Neural progenitor cell (in vitro differentiated cells): ENCODE data around the gene IFNG-AS1. TPM values are rescaled to one million over a fixed set of nuclear protein-coding genes. Genes with fewer than 3 reads are reported as not detected.
A peak's percentile ranks its signal among the peaks of the same experiment; 100 is the strongest.

Source experiments
- DNase-seq: peaks from one replicate; pipeline ENCODE4 v3.0.0-alpha.2; 2016; ENCODE audit warnings: low spot score
- H2AFZ ChIP-seq: fragments of 200-600 bp; sonication (generic); replicated peaks from 2 replicates; pipeline ENCODE4 v1.6.1; 2016; ENCODE audit warnings: antibody characterized with exemption
- H3F3A ChIP-seq: fragments of 200-600 bp; sonication (generic); 2 replicates; pipeline ENCODE4 v1.6.1; 2016; ENCODE audit warnings: antibody characterized with exemption, low read depth
- H3K27ac ChIP-seq: fragments of 200-600 bp; sonication (generic); 2 replicates; pipeline ENCODE4 v1.5.1; 2016; ENCODE audit warnings: mild to moderate bottlenecking
- H3K27me3 ChIP-seq: fragments of 200-600 bp; sonication (generic); 2 replicates; pipeline ENCODE4 v1.6.1; 2016; ENCODE audit warnings: mild to moderate bottlenecking, moderate library complexity
- H3K36me3 ChIP-seq: fragments of 200-600 bp; sonication (generic); 2 replicates; pipeline ENCODE4 v1.5.1; 2016
- H3K4me1 ChIP-seq: fragments of 200-600 bp; sonication (generic); 2 replicates; pipeline ENCODE4 v1.6.1; 2016; ENCODE audit warnings: mixed run types
- H3K4me2 ChIP-seq: fragments of 200-600 bp; sonication (generic); 2 replicates; pipeline ENCODE4 v1.6.1; 2016
- H3K4me3 ChIP-seq: fragments of 200-600 bp; sonication (generic); 2 replicates; pipeline ENCODE4 v1.5.1; 2016
- H3K79me2 ChIP-seq: fragments of 200-600 bp; sonication (generic); 2 replicates; pipeline ENCODE4 v1.6.1; 2016; ENCODE audit warnings: low read depth
- H3K9ac ChIP-seq: fragments of 200-600 bp; sonication (generic); 2 replicates; pipeline ENCODE4 v1.6.1; 2016
- H3K9me3 ChIP-seq: fragments of 200-600 bp; sonication (generic); 2 replicates; pipeline ENCODE4 v1.5.1; 2016; ENCODE audit warnings: low read depth
- H4K20me1 ChIP-seq: fragments of 200-600 bp; sonication (generic); 2 replicates; pipeline ENCODE4 v1.6.1; 2016; ENCODE audit warnings: low read depth
- H3K27ac Mint-ChIP-seq: 3 replicates; pipeline ENCODE4 v1.8.0; 2021; ENCODE audit warnings: mixed read lengths
- H3K27me3 Mint-ChIP-seq: 2 replicates; pipeline ENCODE4 v1.8.0; 2022; ENCODE audit warnings: low read depth, mild to moderate bottlenecking, inconsistent platforms, moderate library complexity, mixed read lengths; ENCODE audit not compliant: insufficient read depth
- H3K36me3 Mint-ChIP-seq: 3 replicates; pipeline ENCODE4 v1.8.0; 2021; ENCODE audit warnings: mixed read lengths
- H3K4me1 Mint-ChIP-seq: 3 replicates; pipeline ENCODE4 v1.8.0; 2021; ENCODE audit warnings: mixed read lengths
- H3K4me3 Mint-ChIP-seq: 3 replicates; pipeline ENCODE4 v1.8.0; 2021; ENCODE audit warnings: mild to moderate bottlenecking, moderate library complexity, mixed read lengths
- H3K9me3 Mint-ChIP-seq: 3 replicates; pipeline ENCODE4 v1.8.0; 2020; ENCODE audit warnings: mixed read lengths
- EZH2 ChIP-seq: fragments of 200-600 bp; sonication (generic); IDR thresholded peaks from 2 replicates; pipeline ENCODE4 v1.6.1; 2017; ENCODE audit warnings: antibody characterized with exemption, mild to moderate bottlenecking, moderate library complexity
- EZH2phosphoT487 ChIP-seq: fragments of 200-600 bp; sonication (generic); IDR thresholded peaks from 2 replicates; pipeline ENCODE4 v1.6.1; 2017; ENCODE audit warnings: antibody characterized with exemption
- total RNA-seq: library from RNA; depleted of rRNA; stranded (reverse); fragments of >200 nt; gene quantifications from 2 replicates; pipeline ENCODE4 v1.2.3, GENCODE V29; 2015; ENCODE audit warnings: low replicate concordance
- TF ChIP-seq, protein P1 (sequence below): fragments of 200-600 bp; sonication (generic); IDR thresholded peaks from 2 replicates; pipeline ENCODE4 v1.5.1; 2017; ENCODE audit warnings: antibody characterized with exemption, mild to moderate bottlenecking

IFNG-AS1 gene
- total RNA-seq, 1 donor from 2014 or later, result not detected

DNA sequence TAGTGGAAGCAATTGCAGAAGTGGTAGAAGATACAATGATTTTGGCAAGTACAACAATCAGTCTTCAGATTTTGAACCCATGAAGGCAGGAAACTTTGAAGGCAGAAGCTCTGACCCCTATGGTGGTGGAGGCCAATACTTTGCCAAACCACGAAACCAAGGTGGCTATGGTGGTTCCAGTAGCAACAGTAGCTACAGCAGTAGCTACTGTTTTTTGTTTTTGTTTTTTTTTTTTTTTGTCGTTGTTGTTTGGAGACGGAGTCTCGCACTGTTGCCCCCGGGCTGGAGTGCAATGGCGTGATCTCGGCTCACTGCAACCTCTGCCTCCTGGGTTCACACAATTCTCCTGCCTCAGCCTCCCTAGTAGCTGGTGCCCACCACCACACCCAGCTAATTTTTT lies 47.4 kb downstream of the IFNG-AS1 start:
- no peaks in the 10 kb centered on the region for H3F3A ChIP-seq

DNA sequence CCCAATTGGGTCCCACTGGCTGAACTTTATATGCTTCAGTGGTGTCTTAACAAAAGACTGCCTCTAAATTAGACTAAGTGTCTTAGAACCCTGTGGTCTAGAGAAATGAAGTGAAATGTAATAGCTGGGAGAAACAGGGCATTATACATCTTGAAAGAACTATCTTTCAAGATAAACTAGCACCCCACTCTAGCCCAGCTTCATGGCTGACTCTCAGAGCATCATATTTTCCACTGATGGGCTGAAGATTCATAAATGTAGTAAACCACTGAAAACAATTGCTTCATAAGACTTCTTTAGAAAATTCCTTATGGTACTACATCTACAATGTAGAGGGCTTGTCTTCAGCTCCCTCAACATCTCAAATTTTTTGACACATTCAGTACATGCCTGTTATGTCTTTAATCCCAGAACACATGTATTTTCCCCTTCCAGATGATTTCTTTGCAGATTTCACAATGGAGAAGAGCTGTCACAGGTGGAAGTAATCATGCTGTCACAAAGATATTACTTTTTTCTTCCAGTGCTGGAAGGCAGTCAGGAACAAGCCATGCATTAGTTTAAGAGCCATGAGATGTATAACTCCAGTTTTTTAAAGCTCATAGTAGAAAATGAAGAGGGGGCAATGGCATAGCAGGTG lies 48.5 kb downstream of the IFNG-AS1 start:
- H3K9me3 Mint-ChIP-seq, result no peaks in the 10 kb centered on the region
- H3K27ac ChIP-seq, result no peak overlapping the region

More for the DNA sequence above, 47.4 kb downstream of the IFNG-AS1 start:
- DNase-seq, result no peak
- Histone ChIP-seq H3K4me1 (no peaks in the 10 kb centered on the region), H3K27me3 (no peaks in the 10 kb centered on the region), H3K4me3 (no peak overlapping the region), H3K9me3 (no peaks in the 10 kb centered on the region), H3K27ac (no peak overlapping the region), H3K9ac (no peak overlapping the region), H3K36me3 (no peaks in the 10 kb centered on the region), H3K4me2 (no peak overlapping the region), H2AFZ (no peak overlapping the region), H4K20me1 (no peaks in the 10 kb centered on the region), H3K79me2 (no peaks in the 10 kb centered on the region)
- peaks cover under 1% of the 10 kb centered on the region for H3K27me3 Mint-ChIP-seq
- peaks cover 6% of the 10 kb centered on the region for H3K4me1 Mint-ChIP-seq
- H3K9me3 Mint-ChIP-seq, result no peaks in the 10 kb centered on the region
- H3K27ac Mint-ChIP-seq, result no peak overlapping the region
- H3K36me3 Mint-ChIP-seq, result no peaks in the 10 kb centered on the region
- TF ChIP-seq EZH2phosphoT487, result no peak
- TF ChIP-seq EZH2, result no peak
- TF ChIP-seq, protein P1, sequence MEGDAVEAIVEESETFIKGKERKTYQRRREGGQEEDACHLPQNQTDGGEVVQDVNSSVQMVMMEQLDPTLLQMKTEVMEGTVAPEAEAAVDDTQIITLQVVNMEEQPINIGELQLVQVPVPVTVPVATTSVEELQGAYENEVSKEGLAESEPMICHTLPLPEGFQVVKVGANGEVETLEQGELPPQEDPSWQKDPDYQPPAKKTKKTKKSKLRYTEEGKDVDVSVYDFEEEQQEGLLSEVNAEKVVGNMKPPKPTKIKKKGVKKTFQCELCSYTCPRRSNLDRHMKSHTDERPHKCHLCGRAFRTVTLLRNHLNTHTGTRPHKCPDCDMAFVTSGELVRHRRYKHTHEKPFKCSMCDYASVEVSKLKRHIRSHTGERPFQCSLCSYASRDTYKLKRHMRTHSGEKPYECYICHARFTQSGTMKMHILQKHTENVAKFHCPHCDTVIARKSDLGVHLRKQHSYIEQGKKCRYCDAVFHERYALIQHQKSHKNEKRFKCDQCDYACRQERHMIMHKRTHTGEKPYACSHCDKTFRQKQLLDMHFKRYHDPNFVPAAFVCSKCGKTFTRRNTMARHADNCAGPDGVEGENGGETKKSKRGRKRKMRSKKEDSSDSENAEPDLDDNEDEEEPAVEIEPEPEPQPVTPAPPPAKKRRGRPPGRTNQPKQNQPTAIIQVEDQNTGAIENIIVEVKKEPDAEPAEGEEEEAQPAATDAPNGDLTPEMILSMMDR, result no peak
- H3K4me3 Mint-ChIP-seq, result no peak overlapping the region

DNA sequence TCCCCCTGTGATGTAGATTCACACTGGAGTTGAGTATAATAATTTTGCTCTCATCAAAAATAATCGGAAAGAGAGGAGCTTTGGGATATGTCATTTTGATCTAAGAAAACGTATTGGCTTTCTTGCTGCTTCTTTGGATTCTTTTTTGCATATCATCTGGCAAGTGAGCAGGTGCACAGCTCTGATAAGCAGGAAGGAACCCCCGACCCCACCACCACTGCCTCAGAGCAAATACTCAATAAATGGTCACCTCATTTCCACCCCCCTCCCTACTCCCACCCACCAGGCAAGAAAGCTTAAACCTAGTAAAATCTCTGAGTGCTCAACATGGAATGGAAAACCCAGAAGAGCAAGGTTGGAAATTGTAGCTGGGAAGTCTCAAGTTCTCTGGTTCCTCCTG lies 49.4 kb downstream of the IFNG-AS1 start:
- Mint-ChIP-seq H3K4me1 (peaks cover 6% of the 10 kb centered on the region), H3K27ac (no peak overlapping the region), H3K36me3 (no peaks in the 10 kb centered on the region), H3K27me3 (no peaks in the 10 kb centered on the region), H3K9me3 (no peaks in the 10 kb centered on the region), H3K4me3 (no peak overlapping the region)
- Histone ChIP-seq H3K79me2 (no peaks in the 10 kb centered on the region), H3K27me3 (no peaks in the 10 kb centered on the region), H3K4me1 (no peaks in the 10 kb centered on the region), H3K9ac (no peak overlapping the region), H3K27ac (no peak overlapping the region), H3K9me3 (no peaks in the 10 kb centered on the region), H3K4me2 (no peak overlapping the region), H2AFZ (no peak overlapping the region), H3K4me3 (no peak overlapping the region), H3F3A (no peaks in the 10 kb centered on the region), H4K20me1 (no peaks in the 10 kb centered on the region), H3K36me3 (no peaks in the 10 kb centered on the region)
- TF ChIP-seq EZH2phosphoT487, result no peak
- TF ChIP-seq EZH2, result no peak
- TF ChIP-seq, protein P1, result no peak
- DNase-seq, result no peak

More for the DNA sequence above, 48.5 kb downstream of the IFNG-AS1 start:
- no peaks in the 10 kb centered on the region for H3K27me3 Mint-ChIP-seq
- Histone ChIP-seq H3K27me3 (no peaks in the 10 kb centered on the region), H3K79me2 (no peaks in the 10 kb centered on the region), H3K4me2 (no peak overlapping the region), H3K36me3 (no peaks in the 10 kb centered on the region), H3K4me1 (no peaks in the 10 kb centered on the region), H3F3A (no peaks in the 10 kb centered on the region), H3K9ac (no peak overlapping the region), H4K20me1 (no peaks in the 10 kb centered on the region), H2AFZ (no peak overlapping the region), H3K9me3 (no peaks in the 10 kb centered on the region), H3K4me3 (no peak overlapping the region)
- peaks cover 6% of the 10 kb centered on the region for H3K4me1 Mint-ChIP-seq
- TF ChIP-seq EZH2 (no peak), EZH2phosphoT487 (no peak)
- no peak overlapping the region for H3K4me3 Mint-ChIP-seq
- no peak overlapping the region for H3K27ac Mint-ChIP-seq
- H3K36me3 Mint-ChIP-seq, result no peaks in the 10 kb centered on the region
- DNase-seq, result no peak

- no peaks in the 10 kb centered on the region for H3K9me3 Mint-ChIP-seq
- H3K36me3 Mint-ChIP-seq, result no peaks in the 10 kb centered on the region
- DNase-seq, result peak; percentile 82
- Histone ChIP-seq H3K4me1 (no peaks in the 10 kb centered on the region), H3K4me2 (no peak overlapping the region), H3K27me3 (no peaks in the 10 kb centered on the region), H3K27ac (no peak overlapping the region), H3F3A (no peaks in the 10 kb centered on the region), H3K9me3 (no peaks in the 10 kb centered on the region), H3K4me3 (no peak overlapping the region), H3K9ac (no peak overlapping the region), H3K36me3 (no peaks in the 10 kb centered on the region), H4K20me1 (no peaks in the 10 kb centered on the region), H3K79me2 (no peaks in the 10 kb centered on the region), H2AFZ (peak overlapping the region; percentile 95)
- no peaks in the 10 kb centered on the region for H3K27me3 Mint-ChIP-seq
- no peak overlapping the region for H3K27ac Mint-ChIP-seq
- peaks cover 6% of the 10 kb centered on the region for H3K4me1 Mint-ChIP-seq
- TF ChIP-seq, protein P1, result peak; percentile 98
- no peak for TF ChIP-seq EZH2phosphoT487
- no peak for TF ChIP-seq EZH2
- H3K4me3 Mint-ChIP-seq, result no peak overlapping the region
Measured at GRCh38 chr12:68040450-68041075, 51.3 kb downstream of the IFNG-AS1 start.
